KOPT-K1 (cell line): ENCODE data around the gene GCM1.

Source experiments
- H3K27ac ChIP-seq: fragments of 200-600 bp; sonication (generic); 2 replicates; pipeline ENCODE4 v1.5.1; 2016; ENCODE audit warnings: antibody characterized with exemption, mild to moderate bottlenecking, low read depth, low read length; ENCODE audit not compliant: poor library complexity, severe bottlenecking
- H3K36me3 ChIP-seq: fragments of 200-600 bp; sonication (generic); 2 replicates; pipeline ENCODE4 v1.5.1; 2017; ENCODE audit warnings: antibody characterized with exemption, mild to moderate bottlenecking, low read length, moderate library complexity; ENCODE audit not compliant: insufficient read depth
- H3K9me3 ChIP-seq: fragments of 200-600 bp; sonication (generic); 2 replicates; pipeline ENCODE4 v1.5.1; 2017; ENCODE audit warnings: antibody characterized with exemption, low read length, mild to moderate bottlenecking; ENCODE audit not compliant: insufficient read depth, poor library complexity, severe bottlenecking

Gene GCM1

GRCh38 chr6:53130569-53131290 is 17.9 kb downstream of the GCM1 start:
- Histone ChIP-seq H3K27ac (no peak overlapping the region), H3K9me3 (no peaks in the 10 kb centered on the region)

GRCh38 chr6:53128842-53129241 is 19.8 kb downstream of the GCM1 start:
- Histone ChIP-seq H3K27ac (no peak overlapping the region), H3K36me3 (no peaks in the 10 kb centered on the region)

More at GRCh38 chr6:53130569-53131290, 17.9 kb downstream of the GCM1 start:
- no peaks in the 10 kb centered on the region for H3K36me3 ChIP-seq

GRCh38 chr6:53125276-53125675 is 23.4 kb downstream of the GCM1 start:
- Histone ChIP-seq H3K36me3 (no peaks in the 10 kb centered on the region), H3K9me3 (no peaks in the 10 kb centered on the region), H3K27ac (no peak overlapping the region)

More at GRCh38 chr6:53128842-53129241, 19.8 kb downstream of the GCM1 start:
- no peaks in the 10 kb centered on the region for H3K9me3 ChIP-seq

GRCh38 chr6:53124131-53124800 is 24.4 kb downstream of the GCM1 start:
- no peak overlapping the region for H3K27ac ChIP-seq
- no peaks in the 10 kb centered on the region for H3K9me3 ChIP-seq
- no peaks in the 10 kb centered on the region for H3K36me3 ChIP-seq

- H3K36me3 ChIP-seq, result no peaks in the 10 kb centered on the region
- no peaks in the 10 kb centered on the region for H3K9me3 ChIP-seq
- no peak overlapping the region for H3K27ac ChIP-seq
Measured at GRCh38 chr6:53119772-53120409, 28.8 kb downstream of the GCM1 start.

GRCh38 chr6:53119349-53119748 is 29.3 kb downstream of the GCM1 start:
- Histone ChIP-seq H3K36me3 (no peaks in the 10 kb centered on the region), H3K27ac (no peak overlapping the region), H3K9me3 (no peaks in the 10 kb centered on the region)

GRCh38 chr6:53115741-53116140 is 32.9 kb downstream of the GCM1 start:
- Histone ChIP-seq H3K36me3 (no peaks in the 10 kb centered on the region), H3K27ac (no peak overlapping the region), H3K9me3 (no peaks in the 10 kb centered on the region)

- Histone ChIP-seq H3K27ac (no peak overlapping the region), H3K36me3 (no peaks in the 10 kb centered on the region), H3K9me3 (no peaks in the 10 kb centered on the region)
Measured at GRCh38 chr6:53115113-53115512, 33.5 kb downstream of the GCM1 start.

- Histone ChIP-seq H3K27ac (no peak overlapping the region), H3K36me3 (no peaks in the 10 kb centered on the region), H3K9me3 (no peaks in the 10 kb centered on the region)
Measured at GRCh38 chr6:53113742-53114141, 34.9 kb downstream of the GCM1 start.

GRCh38 chr6:53112871-53113270 is 35.8 kb downstream of the GCM1 start:
- Histone ChIP-seq H3K36me3 (no peaks in the 10 kb centered on the region), H3K27ac (no peak overlapping the region), H3K9me3 (no peaks in the 10 kb centered on the region)

- H3K9me3 ChIP-seq, result no peaks in the 10 kb centered on the region
- no peak overlapping the region for H3K27ac ChIP-seq
- no peaks in the 10 kb centered on the region for H3K36me3 ChIP-seq
Measured at GRCh38 chr6:53112404-53112803, 36.2 kb downstream of the GCM1 start.

- H3K9me3 ChIP-seq, result no peaks in the 10 kb centered on the region
- H3K36me3 ChIP-seq, result no peaks in the 10 kb centered on the region
- no peak overlapping the region for H3K27ac ChIP-seq
Measured at GRCh38 chr6:53111865-53112264, 36.8 kb downstream of the GCM1 start.

- Histone ChIP-seq H3K9me3 (no peaks in the 10 kb centered on the region), H3K36me3 (no peaks in the 10 kb centered on the region), H3K27ac (no peak overlapping the region)
Measured at GRCh38 chr6:53109612-53110011, 39.0 kb downstream of the GCM1 start.

GRCh38 chr6:53107091-53107490 is 41.5 kb downstream of the GCM1 start:
- Histone ChIP-seq H3K36me3 (peaks cover 6% of the 10 kb centered on the region; the same call in 1 of the 2 replicates), H3K27ac (no peak overlapping the region), H3K9me3 (no peaks in the 10 kb centered on the region)

GRCh38 chr6:53104916-53105315 is 43.7 kb downstream of the GCM1 start:
- Histone ChIP-seq H3K36me3 (peaks cover 19% of the 10 kb centered on the region), H3K27ac (no peak overlapping the region), H3K9me3 (no peaks in the 10 kb centered on the region)
